Transverse colon (tissue), 4 donors: Measurements from ENCODE around the gene HMG20A. TPM values are rescaled to one million over a fixed set of nuclear protein-coding genes. Genes with fewer than 3 reads are reported as not detected.
A peak's percentile ranks its signal among the peaks of the same experiment; 100 is the strongest.

Source experiments
- DNase-seq: peaks from one replicate; pipeline ENCODE4 v3.0.0-alpha.2; 2019
- H3K27ac ChIP-seq, 4 donors: fragments of 200-600 bp; sonication (generic); 2 replicates each; pipeline ENCODE4 v1.5.1; 2016 to 2018; ENCODE audit warnings: inconsistent platforms in 4 of 4
- H3K27me3 ChIP-seq: fragments of 200-600 bp; sonication (generic); 2 replicates; pipeline ENCODE4 v1.5.1; 2017; ENCODE audit warnings: inconsistent platforms
- H3K36me3 ChIP-seq, 4 donors: fragments of 200-600 bp; sonication (generic); 2 replicates each; pipeline ENCODE4 v1.5.1; 2017 to 2019; ENCODE audit warnings: inconsistent platforms in 4 of 4
- H3K4me1 ChIP-seq, 4 donors: fragments of 200-600 bp; sonication (generic); 2 replicates each; pipeline ENCODE4 v1.5.1; 2017 to 2020; ENCODE audit warnings: inconsistent platforms in 4 of 4
- H3K4me3 ChIP-seq, 4 donors: fragments of 200-600 bp; sonication (generic); 1 replicate in 1 of 4; 2 replicates in 3 of 4; pipeline versions ENCODE4 v1.5.1 to v1.6.1; 2017 to 2019; ENCODE audit warnings: inconsistent platforms in 4 of 4
- H3K9me3 ChIP-seq, 2 donors: fragments of 200-600 bp; sonication (generic); 2 replicates each; pipeline ENCODE4 v1.5.1; 2017 to 2019; ENCODE audit warnings: inconsistent platforms in 2 of 2
- EP300 ChIP-seq: sonication (generic); formaldehyde crosslinking; IDR thresholded peaks from one replicate; pipeline ENCODE4 v1.6.1; 2017; ENCODE audit warnings: antibody characterized with exemption, low read depth
- POLR2A ChIP-seq: fragments of 450-650 bp; IDR thresholded peaks from one replicate; pipeline ENCODE4 v1.6.1; 2016; ENCODE audit warnings: antibody characterized with exemption, mild to moderate bottlenecking, moderate library complexity
- POLR2AphosphoS5 ChIP-seq, 3 donors: sonication (generic); formaldehyde crosslinking; IDR thresholded peaks; one replicate each; pipeline ENCODE4 v1.6.1; 2016; ENCODE audit warnings: antibody characterized with exemption in 3 of 3
- WGBS, 2 donors: methylation state at CpG; one replicate each; pipeline ENCODE4 v1.1.5; 2018; ENCODE audit warnings: low coverage in 1 of 2; 5-methylcytosine and 5-hydroxymethylcytosine counted together
- in situ Hi-C, 4 donors: fragments of 200-750 bp; cut with MboI; loops; one replicate each; pipeline versions ENCODE4 v1.15.0 to v1.15.1; 2017; ENCODE audit warnings: low sequenced_read_pairs in 3 of 4, low pct_ligation_motif_present in 1 of 4, low pct_unique_long_range_greater_than_20kb in 1 of 4
- intact Hi-C: fragments of 100-400 bp; cut with DNase I; formaldehyde crosslinking; loops from one replicate; pipeline ENCODE4 v1.15.1; 2023; ENCODE audit warnings: low total_unique reads
- total RNA-seq, 4 donors: library from RNA; depleted of rRNA; stranded (reverse); fragments of >200 nt; gene quantifications; one replicate each; pipeline ENCODE4 v1.1.0, GENCODE V29; 2016
- TF ChIP-seq, protein P1 (sequence below), 5 experiments: fragments of 200-600 bp in 3 of 5; fragments of 450-650 bp in 2 of 5; sonication (generic) in 3 of 5; IDR thresholded peaks; 1 replicate in 2 of 5; 2 replicates in 3 of 5; pipeline ENCODE4 v1.5.1; 2016 to 2017; ENCODE audit warnings: antibody characterized with exemption in 5 of 5, inconsistent platforms in 3 of 5, mild to moderate bottlenecking in 2 of 5, moderate library complexity in 1 of 5

HMG20A gene
- total RNA-seq, 4 donors from 2014 or later = 27.5 to 51.1 (median 37.0) TPM

GRCh38 chr15:77417602-77418001 lies 3.1 kb upstream of the HMG20A start:
- Histone ChIP-seq H3K27me3 (no peaks in the 10 kb centered on the region), H3K36me3 (no peaks in the 10 kb centered on the region), H3K4me3 (no peak overlapping the region), H3K4me1 (peaks cover 0 to 45% (median 36%) of the 10 kb centered on the region in 4 donors), H3K27ac (peak overlapping the region in 3 of 4 donors; percentile 97 to 98 (median 97)), H3K9me3 (no peaks in the 10 kb centered on the region)
- TF ChIP-seq POLR2AphosphoS5 (IDR thresholded peaks at IDR 0.05) = no peak
- TF ChIP-seq EP300 = no peak
- TF ChIP-seq, protein P1, sequence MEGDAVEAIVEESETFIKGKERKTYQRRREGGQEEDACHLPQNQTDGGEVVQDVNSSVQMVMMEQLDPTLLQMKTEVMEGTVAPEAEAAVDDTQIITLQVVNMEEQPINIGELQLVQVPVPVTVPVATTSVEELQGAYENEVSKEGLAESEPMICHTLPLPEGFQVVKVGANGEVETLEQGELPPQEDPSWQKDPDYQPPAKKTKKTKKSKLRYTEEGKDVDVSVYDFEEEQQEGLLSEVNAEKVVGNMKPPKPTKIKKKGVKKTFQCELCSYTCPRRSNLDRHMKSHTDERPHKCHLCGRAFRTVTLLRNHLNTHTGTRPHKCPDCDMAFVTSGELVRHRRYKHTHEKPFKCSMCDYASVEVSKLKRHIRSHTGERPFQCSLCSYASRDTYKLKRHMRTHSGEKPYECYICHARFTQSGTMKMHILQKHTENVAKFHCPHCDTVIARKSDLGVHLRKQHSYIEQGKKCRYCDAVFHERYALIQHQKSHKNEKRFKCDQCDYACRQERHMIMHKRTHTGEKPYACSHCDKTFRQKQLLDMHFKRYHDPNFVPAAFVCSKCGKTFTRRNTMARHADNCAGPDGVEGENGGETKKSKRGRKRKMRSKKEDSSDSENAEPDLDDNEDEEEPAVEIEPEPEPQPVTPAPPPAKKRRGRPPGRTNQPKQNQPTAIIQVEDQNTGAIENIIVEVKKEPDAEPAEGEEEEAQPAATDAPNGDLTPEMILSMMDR (IDR thresholded peaks at IDR 0.05) = no peak
- TF ChIP-seq POLR2A = no peak
- no peak for DNase-seq
- in situ Hi-C loops (no loop called here), intact Hi-C loops (loop anchor here (2.0 kb wide), 1 partner anchor 79 kb away; no protein-coding TSS in a partner anchor)
- WGBS, 2 donors = 33 to 39% methylated on average over 3 of the region's 3 CpGs

- 50 to 69% methylated on average over 4 to 8 of the region's 8 CpGs for WGBS, 2 donors
- Histone ChIP-seq H3K9me3 (no peaks in the 10 kb centered on the region), H3K27ac (peak overlapping the region; percentile 96 to 98 (median 97)), H3K36me3 (no peaks in the 10 kb centered on the region), H3K4me1 (peaks cover 0 to 54% (median 37%) of the 10 kb centered on the region in 4 donors), H3K4me3 (peak overlapping the region in 3 of 4 donors; percentile 93 to 99 (median 94)), H3K27me3 (no peaks in the 10 kb centered on the region)
- no peak for DNase-seq
- in situ Hi-C loops = no loop called here
- TF ChIP-seq EP300 (no peak), POLR2AphosphoS5 (IDR thresholded peaks at IDR 0.05) (no peak), POLR2A (no peak)
- TF ChIP-seq, protein P1 (IDR thresholded peaks at IDR 0.05) = no peak
- intact Hi-C loops = loop anchor here (2.0 kb wide), 1 partner anchor 78 kb away; no protein-coding TSS in a partner anchor
Measured at GRCh38 chr15:77418391-77418965, 2.2 kb upstream of the HMG20A start.

- Histone ChIP-seq H3K4me3 (peak overlapping the region; percentile 89 to 99 (median 94)), H3K9me3 (no peaks in the 10 kb centered on the region), H3K36me3 (no peaks in the 10 kb centered on the region), H3K27me3 (no peaks in the 10 kb centered on the region), H3K4me1 (peaks cover 0 to 61% (median 41%) of the 10 kb centered on the region in 4 donors), H3K27ac (peak overlapping the region; percentile 96 to 98 (median 97))
- DNase-seq = peak; percentile 39
- in situ Hi-C loops = no loop called here
- TF ChIP-seq POLR2AphosphoS5 (IDR thresholded peaks at IDR 0.05) = no peak
- TF ChIP-seq, protein P1 (IDR thresholded peaks at IDR 0.05) = peak in 3 of 5 experiments; percentile 11 to 16 (median 11)
- intact Hi-C loops = loop anchor here (2.0 kb wide), 1 partner anchor 78 kb away; no protein-coding TSS in a partner anchor
- 2 to 3% methylated on average over 17 to 49 of the region's 72 CpGs for WGBS, 2 donors
Measured at GRCh38 chr15:77418966-77419835, 1.5 kb upstream of the HMG20A start.
